GM18858 (cell line): Measurements from ENCODE around the gene TRIM24.
"Not testable (repeated sequence)": the region's sequence is repeated elsewhere in the genome, so short reads cannot be mapped to it uniquely, and the experiment has no call there.

Experiments
- ATAC-seq: cut with Tn5 transposase; IDR thresholded peaks from one replicate; pipeline ENCODE4 v1.9.1; 2021; ENCODE audit not compliant: unreplicated experiment

Gene TRIM24

DNA sequence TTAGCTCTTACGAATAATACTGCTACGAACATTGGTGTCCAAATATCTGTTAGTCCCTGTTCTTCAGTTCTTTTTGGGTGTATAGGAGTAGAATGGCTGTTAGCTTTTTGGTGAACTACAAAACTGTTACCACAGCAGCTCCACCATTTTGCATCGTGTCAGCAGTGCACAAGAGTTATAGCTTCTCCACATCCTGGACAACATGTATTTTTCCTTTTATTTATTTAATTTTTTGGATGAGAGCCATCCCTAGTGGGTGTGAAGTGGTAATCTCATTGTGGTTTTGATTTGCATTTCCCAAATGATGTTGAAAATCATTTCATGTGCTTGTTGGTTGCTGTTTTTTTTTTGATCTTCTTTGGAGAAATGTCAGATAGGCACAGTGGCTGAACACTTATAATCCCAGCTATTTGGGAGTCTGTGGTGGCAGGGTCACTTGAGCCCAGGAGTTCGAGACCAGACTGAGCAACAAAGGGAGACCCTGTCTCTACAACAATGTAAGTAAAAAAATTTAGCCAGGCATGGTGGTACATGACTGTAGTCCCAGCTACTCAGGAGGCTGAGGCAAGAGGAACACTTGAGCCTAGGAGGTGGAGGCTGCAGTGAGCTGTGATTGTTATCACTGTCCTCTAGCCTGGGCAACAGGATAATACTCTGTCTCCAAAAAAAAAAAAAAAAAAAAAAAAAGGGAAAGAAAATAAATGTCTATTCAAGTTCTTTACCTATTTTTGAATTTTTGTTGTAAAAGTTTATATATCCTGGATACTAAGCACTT, 31.7 kb downstream of the TRIM24 start:
- ATAC-seq = no peak

DNA sequence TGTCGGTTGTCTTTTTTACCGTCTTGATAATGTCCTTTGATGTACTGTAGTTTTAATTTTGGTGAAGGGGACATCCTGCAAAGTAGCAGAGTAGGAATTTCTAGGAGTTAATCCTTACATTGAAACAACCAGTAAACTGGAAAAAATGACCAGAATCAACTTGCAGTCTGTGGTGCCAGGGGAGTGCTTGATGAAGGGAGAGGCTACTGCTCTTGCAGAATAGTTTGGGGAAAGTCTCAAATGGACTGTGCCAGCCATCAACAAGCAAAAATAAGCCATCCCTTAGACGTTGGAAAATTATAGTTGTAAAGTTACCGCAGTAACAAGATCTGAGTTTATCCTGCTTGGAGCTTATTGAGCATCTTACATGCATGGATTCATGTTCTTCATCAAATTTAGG, 32.4 kb downstream of the TRIM24 start:
- ATAC-seq = no peak

DNA sequence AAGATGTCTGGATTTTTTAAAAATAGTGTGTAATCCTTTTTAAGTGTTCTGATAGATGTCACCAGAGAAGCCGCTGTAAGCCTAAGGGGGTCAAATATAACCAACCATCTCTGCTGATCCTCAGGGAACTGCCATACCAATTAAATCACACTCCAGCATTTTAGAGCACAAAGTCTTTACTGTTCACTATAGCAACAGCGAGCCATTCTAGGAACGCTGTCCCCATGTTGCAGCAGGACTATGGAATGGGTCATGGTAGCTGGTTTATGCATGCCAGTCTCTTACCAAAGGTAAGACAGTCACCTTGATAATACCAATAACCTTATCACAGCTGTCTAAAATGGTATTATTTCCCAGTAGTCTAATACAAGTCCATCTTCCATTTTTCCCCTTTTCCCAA, 33.5 kb downstream of the TRIM24 start:
- ATAC-seq = no peak

DNA sequence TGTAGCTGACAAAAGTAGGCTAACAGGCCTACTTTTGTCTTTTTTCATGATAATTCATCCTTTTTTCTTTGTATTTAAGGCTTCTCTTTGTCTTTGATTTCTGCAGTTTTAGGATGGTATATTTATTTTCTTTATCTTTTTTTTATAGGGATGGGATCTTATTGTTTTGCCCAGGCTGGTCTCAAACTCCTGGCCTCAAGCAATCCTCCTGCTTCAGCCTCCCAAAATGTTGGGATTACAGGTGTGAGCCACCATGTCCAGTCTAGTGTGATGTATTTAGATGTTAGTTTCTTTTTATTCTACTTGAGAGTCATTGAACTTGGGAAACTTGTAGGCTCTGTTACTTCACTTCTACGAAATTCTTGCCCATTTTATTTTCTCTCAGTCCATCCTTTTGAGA, 35.4 kb downstream of the TRIM24 start:
- ATAC-seq = no peak

DNA sequence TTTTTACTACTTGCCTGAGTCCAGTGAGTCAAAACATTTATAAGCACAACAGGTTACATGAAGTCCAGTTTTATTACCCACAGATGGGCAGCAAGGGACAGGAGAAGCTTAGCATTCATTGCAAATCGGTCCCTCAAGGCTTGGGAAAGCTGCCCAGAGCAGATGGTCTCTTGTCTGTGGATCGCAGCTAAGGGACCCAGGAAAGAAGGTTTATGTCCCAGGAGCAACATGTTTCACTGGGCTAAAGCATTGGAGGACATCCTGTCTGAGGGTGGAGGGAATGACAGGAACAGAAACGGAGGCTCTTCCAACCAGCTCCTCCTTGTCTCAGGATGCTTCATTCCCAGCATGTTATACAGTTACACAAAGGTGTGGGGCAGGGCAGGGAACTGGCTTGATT, 39.3 kb downstream of the TRIM24 start:
- ATAC-seq = no peak

DNA sequence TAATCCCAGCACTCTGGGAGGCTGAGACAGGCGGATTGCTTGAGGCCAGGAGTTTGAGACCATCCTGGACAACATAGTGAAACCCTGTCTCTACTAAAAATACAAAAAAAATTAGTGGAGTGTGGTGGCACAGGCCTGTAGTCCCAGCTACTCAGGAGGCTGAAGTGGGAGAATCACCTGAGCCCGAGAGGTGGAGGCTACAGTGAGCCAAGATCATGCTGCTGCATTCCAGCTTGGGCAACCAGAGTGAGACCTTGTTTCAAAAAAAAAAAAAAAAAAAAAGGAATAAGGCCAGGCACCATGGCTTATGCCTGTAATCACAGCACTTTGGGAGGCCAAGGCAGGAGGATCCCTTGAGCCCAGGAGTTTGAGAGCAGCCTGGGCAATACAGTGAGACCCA, 40.2 kb downstream of the TRIM24 start:
- not testable (repeated sequence) for ATAC-seq

DNA sequence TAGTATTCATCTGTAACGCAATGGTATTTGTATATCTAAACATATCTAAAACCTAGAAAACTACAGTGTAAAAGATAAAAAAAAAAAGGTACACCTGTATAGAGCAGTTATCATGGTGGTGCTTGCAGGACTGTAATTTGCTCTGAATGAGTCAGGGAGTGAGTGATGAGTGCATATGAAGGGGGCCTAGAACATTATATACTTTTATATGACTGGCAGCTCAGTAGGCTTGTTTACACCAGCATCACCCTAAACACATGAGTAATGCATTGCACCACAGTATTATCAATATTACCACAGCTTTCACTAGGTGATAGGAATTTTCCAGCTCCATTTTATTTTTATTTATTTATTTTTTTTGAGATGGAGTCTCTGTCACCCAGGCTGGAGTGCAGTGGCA, 40.8 kb downstream of the TRIM24 start:
- no peak for ATAC-seq

DNA sequence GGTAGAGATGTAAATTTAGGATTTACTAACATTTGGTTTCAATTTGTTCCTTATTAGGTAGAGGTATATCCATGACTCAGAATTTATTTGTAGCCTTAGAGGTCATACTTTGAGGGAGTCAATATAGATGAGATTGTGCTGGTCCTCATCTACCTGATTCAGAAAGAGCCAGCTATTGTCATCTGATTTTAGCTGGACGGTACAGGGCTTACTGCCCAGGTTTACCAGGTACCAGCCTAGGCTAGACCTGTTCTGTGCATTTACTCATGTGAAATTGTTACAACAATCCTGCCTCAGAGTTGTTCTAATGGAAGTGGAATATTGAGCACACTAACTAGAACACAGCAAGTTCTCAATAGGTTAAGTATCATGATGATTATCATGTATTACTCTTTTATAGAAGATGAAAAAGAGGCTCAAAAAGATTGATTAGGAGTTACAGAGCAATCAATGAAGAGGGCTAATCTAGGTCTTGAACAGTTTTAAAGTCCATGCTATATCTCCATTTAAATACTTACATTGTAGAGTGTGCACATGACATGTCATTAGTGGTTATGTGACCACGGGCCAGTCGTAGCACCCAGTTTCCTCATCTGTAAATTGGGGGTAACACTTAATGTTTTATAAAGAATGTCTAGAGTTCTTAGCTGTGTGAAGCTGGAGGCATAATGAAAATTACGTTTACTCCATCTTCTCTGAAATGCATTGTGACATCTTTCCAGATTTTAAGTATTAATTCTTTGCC, 42.1 kb downstream of the TRIM24 start:
- no peak for ATAC-seq

DNA sequence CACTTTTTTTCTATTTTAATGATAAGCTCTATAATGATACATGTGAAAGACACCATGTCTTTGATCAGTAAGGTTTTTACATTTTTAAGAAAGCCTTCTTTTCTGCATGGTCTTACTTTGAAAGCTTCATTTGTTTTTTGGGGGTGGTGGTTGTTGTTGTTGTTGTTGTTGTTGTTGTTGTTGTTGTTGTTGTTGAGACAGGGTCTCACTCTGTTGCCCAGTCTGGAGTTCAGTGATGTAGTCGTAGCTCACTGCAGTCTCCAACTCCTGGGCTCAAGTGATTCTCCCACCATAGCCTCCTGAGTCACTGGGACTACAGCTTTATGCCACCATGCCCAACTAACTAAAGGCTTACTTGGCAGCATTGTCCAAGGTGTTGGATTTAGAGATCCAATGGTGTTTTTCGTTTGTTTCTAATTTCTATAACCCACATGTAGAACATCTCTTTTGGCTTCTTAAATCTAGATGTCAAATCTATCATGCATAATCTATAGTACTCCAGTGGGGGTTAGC, 45.4 kb downstream of the TRIM24 start:
- ATAC-seq = no peak

DNA sequence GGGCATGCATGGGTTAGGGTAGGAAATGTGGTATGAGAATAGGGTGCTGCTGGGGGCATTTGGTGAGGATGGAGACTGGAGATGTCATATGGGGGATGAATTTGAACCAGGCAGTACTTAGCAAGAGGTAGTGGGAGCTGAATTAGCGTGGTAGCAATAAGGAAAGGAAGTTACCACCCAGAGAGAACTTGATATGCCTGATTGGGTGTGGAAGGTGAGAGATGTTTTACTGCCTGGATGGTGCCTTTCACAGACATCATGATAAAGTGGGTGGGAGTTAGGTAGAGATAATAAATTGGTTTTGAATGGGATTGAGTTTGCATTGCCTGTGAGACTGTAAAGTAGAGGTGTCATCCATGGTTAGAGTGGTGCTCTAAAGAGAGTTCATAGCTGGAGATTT, 46.7 kb downstream of the TRIM24 start:
- ATAC-seq = no peak

DNA sequence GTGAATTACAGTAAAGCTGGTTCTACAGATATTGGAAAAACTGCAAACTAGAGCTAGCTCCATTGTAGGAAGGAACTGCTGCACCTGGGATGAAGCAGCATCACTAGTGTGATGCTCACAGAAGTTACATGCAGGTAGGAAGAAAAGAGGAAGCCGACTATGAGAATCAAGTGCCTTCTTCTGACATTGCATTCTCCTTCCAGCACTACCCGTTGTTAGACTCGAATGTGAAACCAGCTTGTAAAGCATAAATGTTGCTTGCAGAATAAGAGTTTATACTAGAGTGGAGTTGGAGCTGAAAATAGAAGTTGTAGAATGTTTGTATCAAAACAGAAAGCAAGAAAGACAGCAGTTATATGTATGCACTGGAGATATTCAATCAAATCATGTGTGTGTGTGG, 49.9 kb downstream of the TRIM24 start:
- no peak for ATAC-seq

DNA sequence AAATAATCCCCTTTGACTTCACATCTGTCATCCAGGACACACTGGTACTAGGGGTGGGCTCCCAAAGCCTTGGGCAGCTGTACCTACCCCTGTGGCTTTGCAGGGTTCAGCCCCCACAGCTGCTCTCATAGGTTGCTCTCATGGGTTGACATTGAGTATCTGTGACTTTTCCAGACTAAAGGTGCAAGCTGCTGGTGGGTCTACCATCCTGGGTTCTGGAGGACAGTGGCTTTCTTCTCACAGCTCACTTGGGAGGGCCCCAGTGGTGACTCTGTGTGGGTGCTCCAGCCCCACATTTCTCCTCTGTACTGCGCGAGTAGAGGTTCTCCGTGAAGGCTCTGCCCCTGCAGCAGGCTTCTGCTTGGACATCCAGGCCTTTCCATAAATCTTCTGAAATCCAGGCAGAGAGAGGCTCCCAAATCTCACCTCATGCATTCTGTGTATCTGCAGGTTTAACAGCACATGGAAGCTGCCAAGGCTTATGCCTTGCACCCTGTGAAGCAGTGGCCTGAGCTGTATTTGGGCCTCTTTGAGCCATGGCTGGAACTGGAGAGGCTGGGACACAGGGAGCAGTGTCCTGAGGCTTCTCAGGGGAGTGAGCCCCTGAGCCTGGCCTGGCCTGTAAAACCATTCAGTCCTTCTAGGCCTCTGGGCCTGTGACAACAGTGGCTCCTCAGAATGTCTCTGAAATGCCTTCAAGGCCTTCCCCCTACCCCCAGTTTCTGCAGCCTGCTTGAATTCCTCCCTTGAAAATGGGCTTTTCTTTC, 52.2 kb downstream of the TRIM24 start:
- no peak for ATAC-seq

DNA sequence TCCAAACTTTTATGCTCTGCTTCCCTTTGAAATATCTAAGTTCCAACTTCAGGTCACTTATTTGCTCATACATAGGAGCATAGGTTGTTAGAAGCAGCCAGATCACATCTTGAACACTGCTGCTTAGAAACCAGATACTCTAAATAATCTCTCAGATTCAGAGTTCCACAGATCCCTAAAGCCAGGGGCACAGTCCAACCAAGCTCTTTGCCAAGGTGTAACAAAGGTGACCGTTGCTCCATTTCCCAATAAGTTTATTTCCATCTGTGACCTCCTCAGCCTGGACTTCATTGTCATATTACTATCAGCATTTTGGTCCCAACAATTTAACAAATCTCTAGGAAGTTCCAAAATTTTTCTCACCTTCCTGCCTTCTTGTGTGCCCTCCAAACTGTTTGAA, 52.8 kb downstream of the TRIM24 start:
- ATAC-seq = no peak

DNA sequence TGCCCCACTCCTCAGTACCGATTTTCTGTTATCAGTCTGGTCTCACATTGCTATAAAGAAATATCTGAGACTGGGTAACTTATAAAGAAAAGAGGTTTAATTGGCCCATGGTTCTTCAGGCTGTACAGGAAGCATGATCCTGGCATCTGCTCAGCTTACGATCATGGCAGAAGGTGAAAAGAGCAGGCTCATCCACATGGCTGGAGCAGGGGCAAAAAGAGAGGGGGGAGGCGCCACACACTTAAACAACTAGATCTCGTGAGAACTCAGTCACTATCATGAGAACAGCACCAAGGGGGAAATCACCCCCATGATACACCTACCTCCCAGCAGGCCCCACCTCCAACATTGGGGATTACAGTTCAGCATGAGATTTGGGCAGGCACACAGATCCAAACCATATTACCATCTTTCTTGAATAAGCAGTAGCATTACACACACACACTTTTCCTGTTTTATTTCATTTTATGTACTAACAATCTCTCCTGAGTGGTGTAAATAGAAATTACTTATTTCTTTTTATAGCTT, 53.3 kb downstream of the TRIM24 start:
- no peak for ATAC-seq

DNA sequence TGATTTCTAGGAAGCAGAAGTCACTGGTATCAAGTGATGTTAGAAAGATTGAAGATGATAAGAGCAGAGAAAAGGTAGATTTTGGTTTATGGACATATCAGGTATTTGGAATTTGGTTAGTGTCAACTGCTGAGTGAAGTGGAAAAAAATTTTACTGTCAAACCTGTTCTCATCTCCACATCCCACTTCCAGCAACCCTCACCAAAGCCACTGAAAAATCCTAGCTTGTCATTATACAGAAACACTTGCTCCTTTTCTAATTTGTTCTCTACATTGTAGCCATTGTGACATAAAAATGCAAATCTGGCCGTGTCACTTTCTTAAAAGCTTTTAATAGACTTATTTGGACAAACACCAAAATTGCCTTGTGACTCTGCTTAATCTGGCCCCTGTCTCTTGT, 54.0 kb downstream of the TRIM24 start:
- ATAC-seq = no peak

DNA sequence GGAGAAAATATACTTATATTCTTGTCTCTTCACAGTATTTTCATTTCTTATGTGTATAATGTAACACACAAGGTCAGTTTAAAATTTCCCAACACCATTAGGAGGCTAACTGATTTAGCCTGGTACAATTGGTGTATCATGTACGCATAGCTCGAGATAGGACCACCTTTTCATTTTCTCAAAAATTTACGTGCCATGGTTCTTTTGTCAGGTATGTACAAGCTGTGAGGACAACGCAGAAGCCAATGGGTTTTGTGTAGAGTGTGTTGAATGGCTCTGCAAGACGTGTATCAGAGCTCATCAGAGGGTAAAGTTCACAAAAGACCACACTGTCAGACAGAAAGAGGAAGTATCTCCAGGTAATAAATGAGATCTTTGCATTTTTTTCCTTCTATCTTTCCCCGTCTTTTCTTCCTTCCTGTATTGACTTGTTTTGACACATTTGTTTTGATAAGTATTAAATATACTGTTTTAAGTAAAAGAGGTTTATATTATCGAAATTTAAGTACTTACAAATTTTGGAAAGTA, 55.0 kb downstream of the TRIM24 start:
- peak; percentile 79 for ATAC-seq

DNA sequence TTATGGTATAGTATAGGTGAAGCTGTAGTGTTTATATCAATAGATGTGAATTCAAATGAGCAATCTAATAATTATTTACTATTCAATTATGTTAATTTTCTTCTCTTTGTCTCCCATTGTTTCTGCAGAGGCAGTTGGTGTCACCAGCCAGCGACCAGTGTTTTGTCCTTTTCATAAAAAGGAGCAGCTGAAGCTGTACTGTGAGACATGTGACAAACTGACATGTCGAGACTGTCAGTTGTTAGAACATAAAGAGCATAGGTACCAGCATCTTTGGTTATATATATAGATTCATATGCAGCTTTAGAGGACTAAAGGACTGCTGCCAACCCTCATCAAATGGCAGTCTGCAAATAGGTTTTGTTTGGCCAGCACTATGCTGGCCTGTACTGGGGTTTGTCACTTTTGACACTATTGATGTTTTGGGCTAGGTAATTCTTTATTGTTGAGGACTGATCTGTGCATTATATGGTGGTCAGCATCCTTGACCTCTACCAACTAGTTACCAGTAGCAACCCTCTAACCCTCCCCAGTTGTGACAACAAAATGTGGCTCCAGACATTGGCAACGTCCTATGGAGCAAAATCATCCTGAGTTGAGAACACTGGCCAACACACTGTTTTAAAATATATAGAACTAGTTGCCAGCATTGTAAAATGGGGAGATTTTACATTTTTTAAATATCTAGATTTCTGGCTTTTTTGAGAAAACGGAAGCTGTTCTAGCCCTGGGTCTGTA, 59.2 kb downstream of the TRIM24 start:
- ATAC-seq = no peak

DNA sequence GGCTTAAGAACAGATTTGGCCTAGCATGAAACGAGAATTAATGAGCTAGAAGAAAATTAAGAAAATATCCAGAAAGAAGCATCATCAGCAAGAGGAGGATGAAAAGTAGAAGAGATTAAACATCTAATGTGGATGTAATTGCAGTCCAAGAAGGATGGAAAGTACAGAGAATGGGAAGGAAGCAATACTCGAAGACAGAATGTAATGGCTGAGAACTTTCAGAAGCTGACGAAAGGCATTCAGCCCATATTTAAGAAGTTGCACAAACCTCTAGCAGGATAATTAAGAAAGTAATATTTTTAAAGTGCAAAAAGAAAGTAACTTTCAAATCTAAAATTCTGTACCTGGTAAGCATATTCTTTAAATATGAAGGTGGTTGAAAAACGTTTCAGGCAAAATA, 60.7 kb downstream of the TRIM24 start:
- no peak for ATAC-seq

DNA sequence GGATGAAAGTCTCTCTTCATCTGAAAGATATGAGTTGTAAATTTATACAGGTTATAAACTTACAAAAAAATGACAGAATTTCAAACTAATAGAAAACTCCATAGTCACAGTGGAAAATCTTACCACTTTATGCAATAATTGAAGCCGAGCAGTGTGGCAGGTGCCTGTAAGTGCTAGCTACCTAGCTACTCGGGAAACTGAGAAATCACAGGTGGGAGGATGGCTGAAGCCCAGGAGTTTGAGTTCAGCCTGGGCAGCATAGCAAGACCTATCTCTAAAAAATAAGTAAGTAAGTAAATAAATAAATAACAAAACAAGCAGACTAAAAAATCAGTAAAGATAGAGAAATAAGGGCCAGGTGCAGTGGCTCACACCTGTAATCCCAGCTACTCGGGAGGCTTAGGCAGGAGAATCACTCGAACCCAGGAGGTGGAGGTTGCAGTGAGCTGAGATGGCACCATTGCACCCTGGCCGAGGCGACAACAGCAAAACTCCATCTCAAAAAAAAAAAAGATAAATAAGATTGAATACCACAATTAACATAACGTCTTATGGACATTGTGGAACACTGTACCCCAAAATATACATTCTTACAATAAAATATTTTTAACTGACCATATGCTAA, 61.9 kb downstream of the TRIM24 start:
- no peak for ATAC-seq

DNA sequence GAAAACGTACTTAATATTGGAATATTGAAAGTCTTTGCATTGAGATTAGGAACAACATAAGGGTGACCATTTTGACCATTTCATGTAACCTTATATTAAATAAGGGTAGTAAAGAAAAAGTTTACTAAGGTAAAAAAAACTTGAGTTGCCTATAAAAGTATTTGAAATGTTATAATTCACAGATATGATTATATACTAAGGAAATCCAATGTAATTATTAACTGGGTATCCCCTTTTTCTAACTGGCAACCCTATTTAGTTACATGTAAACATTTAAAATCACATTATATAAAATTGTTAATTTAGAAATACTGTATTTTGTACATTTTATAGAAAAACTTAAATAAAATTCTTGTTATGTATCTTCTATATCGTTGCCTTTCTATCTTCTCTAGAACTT, 64.2 kb downstream of the TRIM24 start:
- no peak for ATAC-seq
